ENCODE measurements around the gene CYP4F11.

CYP4F11 gene

DNA sequence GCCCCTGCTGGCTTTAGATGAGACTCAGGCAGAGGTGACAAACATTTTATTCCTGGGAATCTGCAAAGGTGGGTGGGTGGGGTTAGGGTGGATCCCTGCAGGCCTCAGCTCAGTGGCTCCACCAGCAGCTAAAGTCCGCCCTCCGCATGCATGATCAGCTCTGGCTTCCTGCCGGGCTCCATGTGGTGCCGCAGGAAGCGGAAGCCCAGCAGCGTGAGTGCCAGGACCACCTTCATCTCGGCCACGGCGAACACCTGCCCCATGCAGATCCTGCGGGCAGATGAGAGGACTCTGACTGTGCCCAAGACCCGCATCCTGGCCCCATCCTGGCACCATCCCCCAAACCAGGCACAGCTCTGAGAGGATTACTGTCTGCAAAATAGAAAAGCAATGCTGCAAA lies 62.8 kb downstream of the CYP4F11 start:
- DNase-seq (ENCODE audit: low spot score), result no peak
- Histone ChIP-seq H3K4me3 (no peak overlapping the region), H3K27ac (no peak overlapping the region)
- no peak for TF ChIP-seq CTCF (IDR thresholded peaks at IDR 0.05)

DNA sequence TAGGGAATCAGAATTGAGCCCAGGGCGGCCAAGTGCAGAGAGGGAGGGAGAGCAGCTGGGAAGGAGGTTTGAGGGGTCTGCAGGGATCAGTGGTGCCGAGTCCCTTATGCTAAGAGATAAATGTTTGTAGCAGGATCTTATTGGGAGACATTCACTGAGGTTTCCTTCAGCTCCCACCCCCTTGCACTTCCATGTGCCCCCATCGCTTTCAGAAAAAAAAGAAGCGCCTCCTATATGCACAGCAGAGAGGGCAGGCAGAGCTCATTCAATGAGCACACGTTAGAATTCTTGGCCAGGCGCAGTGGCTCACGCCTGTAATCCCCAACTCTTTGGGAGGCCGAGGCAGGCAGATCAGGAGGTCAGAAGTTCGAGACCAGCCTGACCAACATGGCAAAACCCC lies 64.5 kb downstream of the CYP4F11 start:
- TF ChIP-seq CTCF (IDR thresholded peaks at IDR 0.05), result no peak
- Histone ChIP-seq H3K27ac (no peak overlapping the region), H3K4me3 (no peak overlapping the region)
- DNase-seq (ENCODE audit: low spot score), result no peak

DNA sequence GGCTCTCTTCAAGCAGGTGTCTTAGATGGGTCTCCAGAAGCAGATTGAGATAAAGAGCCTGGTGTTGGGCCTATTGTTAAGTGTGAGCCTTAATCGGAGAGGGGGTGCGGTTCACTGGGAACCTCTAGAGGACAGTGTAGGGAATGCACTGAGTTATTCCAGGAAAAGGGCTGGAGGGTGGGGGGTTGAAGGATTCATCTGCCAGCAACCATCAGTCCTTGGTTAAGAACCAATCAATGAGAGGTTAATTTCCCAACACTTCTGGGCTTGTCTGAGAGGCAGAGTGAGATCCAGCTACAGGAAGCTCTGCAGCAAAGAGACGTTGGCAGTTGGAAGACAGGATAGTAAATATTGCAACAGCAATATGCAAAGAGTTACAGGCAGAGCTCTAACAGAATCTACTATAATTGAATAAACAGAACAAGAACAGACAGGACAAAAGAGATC lies 65.2 kb downstream of the CYP4F11 start:
- DNase-seq (ENCODE audit: low spot score), result no peak
- Histone ChIP-seq H3K4me3 (no peak overlapping the region), H3K27ac (no peak overlapping the region)
- TF ChIP-seq CTCF (IDR thresholded peaks at IDR 0.05), result peak; percentile 23

DNA sequence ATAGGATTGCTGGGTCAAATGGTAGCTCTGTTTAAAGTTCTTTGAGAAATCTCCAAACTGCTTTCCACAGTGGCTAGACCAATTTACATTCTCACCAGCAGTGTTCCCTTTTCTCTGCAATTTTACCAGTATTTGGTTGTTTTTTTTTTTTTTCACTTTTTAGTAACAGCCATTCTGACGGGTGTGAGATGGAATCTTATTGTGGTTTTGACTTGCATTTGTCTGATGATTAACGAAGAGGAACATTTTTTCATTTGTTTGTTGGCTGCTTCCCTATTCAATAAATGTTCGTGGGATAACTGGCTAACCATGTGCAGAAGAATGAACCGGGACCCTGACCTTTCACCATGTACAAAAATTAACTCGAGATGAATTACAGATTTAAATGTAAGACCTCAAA lies 67.7 kb downstream of the CYP4F11 start:
- Histone ChIP-seq H3K27ac (no peak overlapping the region), H3K4me3 (no peak overlapping the region)
- no peak for TF ChIP-seq CTCF (IDR thresholded peaks at IDR 0.05)
- no peak for DNase-seq (ENCODE audit: low spot score)

DNA sequence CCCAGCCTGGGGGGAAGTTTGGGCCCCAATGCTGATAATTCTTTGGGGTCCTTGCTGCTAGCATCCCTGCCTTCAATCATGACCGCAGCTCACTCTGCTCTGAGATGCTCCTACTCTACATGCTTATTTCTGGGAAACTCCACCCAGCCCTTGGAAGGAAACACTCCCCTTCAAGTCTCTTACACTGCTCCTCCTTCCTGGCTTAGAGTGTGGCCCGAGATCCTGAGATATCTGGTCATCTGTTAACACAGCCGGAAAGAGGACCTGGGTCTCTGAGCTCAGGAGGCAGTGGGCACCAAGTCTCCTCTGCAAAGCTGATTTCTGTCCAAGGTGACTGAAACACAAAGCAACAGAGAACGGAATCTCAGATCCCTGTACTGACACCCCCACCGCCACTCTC lies 69.5 kb downstream of the CYP4F11 start:
- H3K4me3 ChIP-seq, result no peak overlapping the region
- no peak overlapping the region for H3K27ac ChIP-seq
- DNase-seq (ENCODE audit: low spot score), result no peak
- TF ChIP-seq CTCF (IDR thresholded peaks at IDR 0.05), result no peak

DNA sequence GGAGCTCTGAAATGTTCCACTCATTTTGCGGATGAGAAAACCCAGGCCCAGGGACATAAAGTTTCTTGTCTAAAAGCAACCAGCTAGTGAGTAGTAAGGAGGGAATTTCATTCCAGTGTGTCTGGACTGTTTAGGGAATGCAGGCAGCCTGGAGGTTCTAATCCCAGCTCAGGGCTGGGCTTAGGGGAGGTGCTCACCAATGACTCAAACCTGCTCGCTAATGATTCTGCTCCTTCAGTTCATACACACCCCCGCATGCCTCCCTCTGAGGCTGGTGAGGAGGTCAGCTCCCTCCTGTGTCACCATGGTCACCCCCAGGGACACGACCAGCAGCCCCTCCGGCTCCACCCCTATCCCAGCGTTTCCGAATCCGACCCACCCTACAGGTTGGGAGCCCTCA lies 71.1 kb downstream of the CYP4F11 start:
- no peak for TF ChIP-seq CTCF (IDR thresholded peaks at IDR 0.05)
- Histone ChIP-seq H3K4me3 (no peak overlapping the region), H3K27ac (no peak overlapping the region)
- no peak for DNase-seq (ENCODE audit: low spot score)

GRCh38 chr19:15862444-15862843 lies 71.9 kb downstream of the CYP4F11 start:
- Histone ChIP-seq H3K27ac (no peak overlapping the region), H3K4me3 (no peak overlapping the region)
- no peak for TF ChIP-seq CTCF (IDR thresholded peaks at IDR 0.05)
- DNase-seq (ENCODE audit: low spot score), result no peak

Data from coronary artery (tissue), 2 donors.